K562 (cell line): ENCODE results near the gene OPN1MW3. TPM values are rescaled to one million over a fixed set of nuclear protein-coding genes. Genes with fewer than 3 reads are reported as not detected.
A peak's percentile ranks its signal among the peaks of the same experiment; 100 is the strongest.

Experiments
- ATAC-seq: fragments of 200-7000 bp; cut with Tn5 transposase; 3 replicates; pipeline ENCODE4 v1.9.1; 2020; ENCODE audit warnings: moderate library complexity
- BruUV-seq: library from RNA; stranded (reverse); fragments of 400-500 nt; replicated peaks from 2 replicates; lab custom pipeline; 2021; lab: Mats Ljungman, UMichigan
- CTCF ChIA-PET: fragments of 300-600 bp; formaldehyde crosslinking; extraction: SDS; loops from one replicate; lab custom pipeline; 2021; ENCODE audit warnings: low intra/inter-chr PET ratio; lab: Yijun Ruan, JAX
- POLR2A ChIA-PET: fragments of 300-600, 350-650 bp; sonication (Branson Sonifier 250); formaldehyde crosslinking; extraction: SDS; loops from one replicate; lab custom pipeline; 2021; ENCODE audit warnings: antibody characterized with exemption, inconsistent platforms; lab: Yijun Ruan, JAX
- DNase-seq, 4 experiments: peaks; one replicate each; pipeline versions ENCODE4 v3.0.0 to v3.0.0-alpha.2; 2011 to 2018; ENCODE audit warnings: low spot score in 3 of 4, mixed read lengths in 3 of 4; ENCODE audit errors: extremely low read depth in 1 of 4
- FAIRE-seq: peaks from 2 replicates; lab custom pipeline; 2011; peaks lifted over from hg19 to GRCh38; lab: Jason Lieb, UNC
- H2AFZ ChIP-seq: 2 replicates; pipeline ENCODE4 v1.6.0; 2011; ENCODE audit warnings: low read depth, low read length, control low read depth, inconsistent platforms
- H3K27ac ChIP-seq: fragments of 200-600 bp; 3 replicates; pipeline ENCODE4 v1.8.0; 2011; ENCODE audit warnings: low read depth, mild to moderate bottlenecking, control low read depth, inconsistent platforms, low read length, moderate library complexity, mixed read lengths; ENCODE audit errors: extremely low read depth
- H3K27me3 ChIP-seq, 2 experiments: fragments of 300-600 bp in 1 of 2; 2 replicates in 1 of 2; 3 replicates in 1 of 2; pipeline versions ENCODE4 v1.6.0 to v1.8.0; 2011; ENCODE audit warnings: inconsistent platforms in 2 of 2, low read length in 2 of 2, mild to moderate bottlenecking in 1 of 2, mixed read lengths in 1 of 2, moderate library complexity in 1 of 2; ENCODE audit not compliant: control insufficient read depth in 2 of 2, insufficient read depth in 2 of 2
- H3K36me3 ChIP-seq: fragments of 300-600 bp; 3 replicates; pipeline ENCODE4 v1.8.0; 2011; ENCODE audit warnings: mild to moderate bottlenecking, low read length, inconsistent platforms; ENCODE audit not compliant: control insufficient read depth, insufficient read depth
- H3K4me1 ChIP-seq, 2 experiments: fragments of 200-600 bp in 1 of 2; replicated peaks in 1 of 2; 2 replicates in 1 of 2; 3 replicates in 1 of 2; pipeline versions ENCODE4 v1.5.1 to v1.8.0; 2011; ENCODE audit warnings: inconsistent platforms in 2 of 2, low read length in 2 of 2, mild to moderate bottlenecking in 1 of 2, mixed read lengths in 1 of 2, moderate library complexity in 1 of 2; ENCODE audit not compliant: control insufficient read depth in 2 of 2, insufficient read depth in 2 of 2
- H3K4me2 ChIP-seq: 2 replicates; pipeline ENCODE4 v1.6.1; 2011; ENCODE audit warnings: low read length, control low read depth, inconsistent platforms, mixed read lengths; ENCODE audit not compliant: insufficient read depth
- H3K4me3 ChIP-seq: fragments of 200-600 bp; sonication (generic), shearing (Covaris generic); 2 replicates; pipeline ENCODE4 v1.5.1; 2016; ENCODE audit warnings: control low read depth, inconsistent platforms
- H3K79me2 ChIP-seq: fragments of 200-600 bp; 3 replicates; pipeline ENCODE4 v1.8.0; 2011; ENCODE audit warnings: low read length, inconsistent platforms; ENCODE audit not compliant: control insufficient read depth, insufficient read depth
- H3K9ac ChIP-seq, 2 experiments: 2 replicates each; pipeline versions ENCODE4 v1.6.0 to v1.6.1; 2011; ENCODE audit warnings: low read depth in 2 of 2, low read length in 2 of 2, control low read depth in 1 of 2, inconsistent platforms in 1 of 2, mild to moderate bottlenecking in 1 of 2, mixed read lengths in 1 of 2; ENCODE audit not compliant: insufficient read depth in 1 of 2
- H3K9me1 ChIP-seq: one replicate; pipeline ENCODE4 v1.6.0; 2011; ENCODE audit warnings: inconsistent platforms, mild to moderate bottlenecking, low read length, moderate library complexity; ENCODE audit not compliant: control insufficient read depth, insufficient read depth
- H3K9me3 ChIP-seq: replicated peaks from 2 replicates; pipeline ENCODE4 v1.5.1; 2011; ENCODE audit warnings: low read depth, low read length, inconsistent platforms; ENCODE audit not compliant: control insufficient read depth, insufficient read depth
- H4K20me1 ChIP-seq: replicated peaks from 2 replicates; pipeline ENCODE4 v1.6.1; 2011; ENCODE audit warnings: low read length, inconsistent platforms, mixed read lengths; ENCODE audit not compliant: control insufficient read depth, insufficient read depth
- CREB1 ChIP-seq, 2 experiments: sonication (generic) in 1 of 2; formaldehyde crosslinking in 1 of 2; IDR thresholded peaks; 2 replicates each; pipeline versions ENCODE4 v1.6.1 to v1.8.0; 2012 to 2022; ENCODE audit warnings: inconsistent platforms in 1 of 2, mild to moderate bottlenecking in 1 of 2, missing genetic modification reagents in 1 of 2, moderate library complexity in 1 of 2
- FOXJ2 ChIP-seq: fragments of 200-800 bp; sonication (Bioruptor generic); IDR thresholded peaks from 2 replicates; pipeline ENCODE4 v1.6.1; 2016; ENCODE audit warnings: missing genetic modification characterization, missing compliant biosample characterization
- HSF4 ChIP-seq: fragments of 250-450 bp; sonication (Bioruptor Pico); IDR thresholded peaks from 2 replicates; pipeline ENCODE4 v2.1.2; 2022; ENCODE audit warnings: mild to moderate bottlenecking, moderate library complexity, borderline replicate concordance
- TCF7 ChIP-seq: sonication (generic); IDR thresholded peaks from 2 replicates; pipeline ENCODE4 v1.6.1; 2016; ENCODE audit warnings: antibody characterized with exemption, borderline replicate concordance
- YY1 ChIP-seq, 3 experiments: IDR thresholded peaks; 2 replicates each; pipeline ENCODE4 v1.6.1; 2011; ENCODE audit warnings: low read length in 2 of 3, mild to moderate bottlenecking in 2 of 3, moderate library complexity in 2 of 3, borderline replicate concordance in 1 of 3, control low read depth in 1 of 3, low read depth in 1 of 3; ENCODE audit not compliant: insufficient read depth in 3 of 3, insufficient replicate concordance in 2 of 3, control insufficient read depth in 1 of 3, insufficient read length in 1 of 3; ENCODE audit errors: extremely low read depth in 1 of 3
- ZFP36 ChIP-seq: fragments of 150-350 bp; IDR thresholded peaks from 2 replicates; pipeline ENCODE4 v1.6.1; 2018; ENCODE audit warnings: low read length, low read depth; ENCODE audit not compliant: partially characterized antibody
- WGBS: fragments of 100-300 bp; shearing (Covaris generic); methylation state at CpG from one replicate; pipeline ENCODE4 v1.1.6; 2016; ENCODE audit warnings: low coverage, mixed read lengths; ENCODE audit not compliant: insufficient coverage; ENCODE audit errors: missing lambda C conversion rate; 5-methylcytosine and 5-hydroxymethylcytosine counted together
- in situ Hi-C: fragments of 300-500 bp; cut with MboI; formaldehyde crosslinking; loops from 4 replicates; pipeline ENCODE4 v1.15.0; 2018; ENCODE audit warnings: inconsistent platforms, mixed read lengths
- intact Hi-C: fragments of 100-400 bp; cut with micrococcal nuclease; formaldehyde crosslinking; loops from 2 replicates; pipeline ENCODE4 v1.14.2; 2022
- polyA plus RNA-seq, 8 experiments: library from polyadenylated mRNA; depleted of rRNA in 4 of 8; stranded (reverse) in 5 of 8; unstranded in 3 of 8; fragments of >200 nt; fragmentation: Nextera tagmentation in 2 of 8; fragmentation: Illumina TruSeq in 1 of 8; extraction: Ambion mirVana in 2 of 8; extraction: Trizol in 1 of 8; gene quantifications; 2 replicates each; pipeline versions ENCODE4 v1.2.1 to v1.2.3, GENCODE V29; 2011 to 2014; ENCODE audit warnings: inconsistent platforms in 1 of 8, missing spikeins in 1 of 8
- total RNA-seq, 7 experiments: library from RNA; depleted of rRNA in 6 of 7; stranded (reverse); fragments of >200 nt in 6 of 7; fragmentation: Illumina TruSeq in 2 of 7; extraction: Trizol in 2 of 7; gene quantifications; 2 replicates each; pipeline versions ENCODE4 v1.2.1 to v1.2.3, GENCODE V29; 2011 to 2021; ENCODE audit warnings: low replicate concordance in 1 of 7
- TF ChIP-seq, protein P1 (sequence below): fragments of 450-650 bp; IDR thresholded peaks from 2 replicates; pipeline ENCODE4 v1.6.1; 2016; ENCODE audit warnings: mild to moderate bottlenecking, moderate library complexity

The OPN1MW3 gene
- total and polyA plus RNA-seq, 9 of the 15 experiments (the other 6 are each of a cell fraction or from before 2014, with no cell fraction given): not detected

DNA sequence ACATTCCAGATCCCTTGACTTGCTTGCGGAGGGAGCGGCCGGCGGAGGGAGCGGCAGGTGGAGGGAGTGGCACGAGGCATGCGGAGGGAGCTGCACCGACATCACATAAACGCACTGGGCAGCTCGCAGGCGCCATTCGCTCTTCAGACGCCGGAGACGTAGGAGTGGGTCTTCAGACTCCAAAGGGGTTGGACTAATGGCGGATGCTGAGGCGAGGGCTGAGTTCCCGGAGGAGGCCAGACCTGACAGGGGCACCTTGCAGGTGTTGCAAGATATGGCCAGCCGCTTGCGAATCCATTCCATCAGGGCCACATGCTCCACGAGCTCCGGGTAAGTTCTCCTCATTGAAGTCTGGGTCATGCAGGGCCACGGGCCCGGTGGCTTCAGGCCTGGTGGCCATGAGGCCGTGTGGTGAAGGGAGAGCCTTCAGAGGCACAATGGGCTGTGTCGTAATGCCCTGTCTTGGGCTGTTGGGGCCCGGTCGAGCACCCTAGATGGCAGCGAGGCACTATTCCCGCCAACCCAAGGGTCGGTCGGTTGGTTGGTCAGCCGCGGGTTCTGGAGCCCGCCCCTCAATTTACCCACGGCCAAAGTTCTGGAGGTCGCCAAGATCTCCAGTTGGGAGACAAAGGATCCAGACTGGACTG is 38.4 kb downstream of the OPN1MW3 start, which contains the start of gene TKTL1:
Gene TKTL1, plus strand, starts transcription at position 132 of the 647 bp plus-strand sequence. Its CDS starts 65 bp downstream, at position 197.
- Histone ChIP-seq H4K20me1 (no peaks in the 10 kb centered on the region), H3K4me2 (no peak within 1 kb of the TSS), H3K27me3 (no peaks in the 10 kb centered on the region), H3K27ac (no peak within 1 kb of the TSS), H3K4me1 (peaks cover 0 to 9% of the 10 kb centered on the region in 2 experiments; a peak in 1 of 5 replicates), H3K9me1 (no peaks in the 10 kb centered on the region), H3K4me3 (no peak within 1 kb of the TSS), H3K79me2 (no peaks in the 10 kb centered on the region), H3K9me3 (no peaks in the 10 kb centered on the region), H3K36me3 (no peaks in the 10 kb centered on the region), H3K9ac (no peak within 1 kb of the TSS), H2AFZ (no peak within 1 kb of the TSS)
- ATAC-seq: no peak
- WGBS: 83% methylated on average over 27 of the region's 37 CpGs
- CTCF ChIA-PET: no interaction called here
- in situ Hi-C loops (no loop called here), intact Hi-C loops (no loop called here)
- DNase-seq: no peak
- no peak for FAIRE-seq
- BruUV-seq: no TSS peak
- POLR2A ChIA-PET: interaction anchor here (1.0 kb wide), 1 partner anchor 269 kb away, joined by 4 read pairs; no protein-coding TSS in a partner anchor
- no peak for TF ChIP-seq CREB1 (IDR thresholded peaks at IDR 0.05)
- no peak for TF ChIP-seq CREB1 (CRISPR knock-in tag; IDR thresholded peaks at IDR 0.05)
- peak; percentile 72 for TF ChIP-seq ZFP36
- no peak for TF ChIP-seq FOXJ2
- no peak for TF ChIP-seq TCF7
- TF ChIP-seq, protein P1, sequence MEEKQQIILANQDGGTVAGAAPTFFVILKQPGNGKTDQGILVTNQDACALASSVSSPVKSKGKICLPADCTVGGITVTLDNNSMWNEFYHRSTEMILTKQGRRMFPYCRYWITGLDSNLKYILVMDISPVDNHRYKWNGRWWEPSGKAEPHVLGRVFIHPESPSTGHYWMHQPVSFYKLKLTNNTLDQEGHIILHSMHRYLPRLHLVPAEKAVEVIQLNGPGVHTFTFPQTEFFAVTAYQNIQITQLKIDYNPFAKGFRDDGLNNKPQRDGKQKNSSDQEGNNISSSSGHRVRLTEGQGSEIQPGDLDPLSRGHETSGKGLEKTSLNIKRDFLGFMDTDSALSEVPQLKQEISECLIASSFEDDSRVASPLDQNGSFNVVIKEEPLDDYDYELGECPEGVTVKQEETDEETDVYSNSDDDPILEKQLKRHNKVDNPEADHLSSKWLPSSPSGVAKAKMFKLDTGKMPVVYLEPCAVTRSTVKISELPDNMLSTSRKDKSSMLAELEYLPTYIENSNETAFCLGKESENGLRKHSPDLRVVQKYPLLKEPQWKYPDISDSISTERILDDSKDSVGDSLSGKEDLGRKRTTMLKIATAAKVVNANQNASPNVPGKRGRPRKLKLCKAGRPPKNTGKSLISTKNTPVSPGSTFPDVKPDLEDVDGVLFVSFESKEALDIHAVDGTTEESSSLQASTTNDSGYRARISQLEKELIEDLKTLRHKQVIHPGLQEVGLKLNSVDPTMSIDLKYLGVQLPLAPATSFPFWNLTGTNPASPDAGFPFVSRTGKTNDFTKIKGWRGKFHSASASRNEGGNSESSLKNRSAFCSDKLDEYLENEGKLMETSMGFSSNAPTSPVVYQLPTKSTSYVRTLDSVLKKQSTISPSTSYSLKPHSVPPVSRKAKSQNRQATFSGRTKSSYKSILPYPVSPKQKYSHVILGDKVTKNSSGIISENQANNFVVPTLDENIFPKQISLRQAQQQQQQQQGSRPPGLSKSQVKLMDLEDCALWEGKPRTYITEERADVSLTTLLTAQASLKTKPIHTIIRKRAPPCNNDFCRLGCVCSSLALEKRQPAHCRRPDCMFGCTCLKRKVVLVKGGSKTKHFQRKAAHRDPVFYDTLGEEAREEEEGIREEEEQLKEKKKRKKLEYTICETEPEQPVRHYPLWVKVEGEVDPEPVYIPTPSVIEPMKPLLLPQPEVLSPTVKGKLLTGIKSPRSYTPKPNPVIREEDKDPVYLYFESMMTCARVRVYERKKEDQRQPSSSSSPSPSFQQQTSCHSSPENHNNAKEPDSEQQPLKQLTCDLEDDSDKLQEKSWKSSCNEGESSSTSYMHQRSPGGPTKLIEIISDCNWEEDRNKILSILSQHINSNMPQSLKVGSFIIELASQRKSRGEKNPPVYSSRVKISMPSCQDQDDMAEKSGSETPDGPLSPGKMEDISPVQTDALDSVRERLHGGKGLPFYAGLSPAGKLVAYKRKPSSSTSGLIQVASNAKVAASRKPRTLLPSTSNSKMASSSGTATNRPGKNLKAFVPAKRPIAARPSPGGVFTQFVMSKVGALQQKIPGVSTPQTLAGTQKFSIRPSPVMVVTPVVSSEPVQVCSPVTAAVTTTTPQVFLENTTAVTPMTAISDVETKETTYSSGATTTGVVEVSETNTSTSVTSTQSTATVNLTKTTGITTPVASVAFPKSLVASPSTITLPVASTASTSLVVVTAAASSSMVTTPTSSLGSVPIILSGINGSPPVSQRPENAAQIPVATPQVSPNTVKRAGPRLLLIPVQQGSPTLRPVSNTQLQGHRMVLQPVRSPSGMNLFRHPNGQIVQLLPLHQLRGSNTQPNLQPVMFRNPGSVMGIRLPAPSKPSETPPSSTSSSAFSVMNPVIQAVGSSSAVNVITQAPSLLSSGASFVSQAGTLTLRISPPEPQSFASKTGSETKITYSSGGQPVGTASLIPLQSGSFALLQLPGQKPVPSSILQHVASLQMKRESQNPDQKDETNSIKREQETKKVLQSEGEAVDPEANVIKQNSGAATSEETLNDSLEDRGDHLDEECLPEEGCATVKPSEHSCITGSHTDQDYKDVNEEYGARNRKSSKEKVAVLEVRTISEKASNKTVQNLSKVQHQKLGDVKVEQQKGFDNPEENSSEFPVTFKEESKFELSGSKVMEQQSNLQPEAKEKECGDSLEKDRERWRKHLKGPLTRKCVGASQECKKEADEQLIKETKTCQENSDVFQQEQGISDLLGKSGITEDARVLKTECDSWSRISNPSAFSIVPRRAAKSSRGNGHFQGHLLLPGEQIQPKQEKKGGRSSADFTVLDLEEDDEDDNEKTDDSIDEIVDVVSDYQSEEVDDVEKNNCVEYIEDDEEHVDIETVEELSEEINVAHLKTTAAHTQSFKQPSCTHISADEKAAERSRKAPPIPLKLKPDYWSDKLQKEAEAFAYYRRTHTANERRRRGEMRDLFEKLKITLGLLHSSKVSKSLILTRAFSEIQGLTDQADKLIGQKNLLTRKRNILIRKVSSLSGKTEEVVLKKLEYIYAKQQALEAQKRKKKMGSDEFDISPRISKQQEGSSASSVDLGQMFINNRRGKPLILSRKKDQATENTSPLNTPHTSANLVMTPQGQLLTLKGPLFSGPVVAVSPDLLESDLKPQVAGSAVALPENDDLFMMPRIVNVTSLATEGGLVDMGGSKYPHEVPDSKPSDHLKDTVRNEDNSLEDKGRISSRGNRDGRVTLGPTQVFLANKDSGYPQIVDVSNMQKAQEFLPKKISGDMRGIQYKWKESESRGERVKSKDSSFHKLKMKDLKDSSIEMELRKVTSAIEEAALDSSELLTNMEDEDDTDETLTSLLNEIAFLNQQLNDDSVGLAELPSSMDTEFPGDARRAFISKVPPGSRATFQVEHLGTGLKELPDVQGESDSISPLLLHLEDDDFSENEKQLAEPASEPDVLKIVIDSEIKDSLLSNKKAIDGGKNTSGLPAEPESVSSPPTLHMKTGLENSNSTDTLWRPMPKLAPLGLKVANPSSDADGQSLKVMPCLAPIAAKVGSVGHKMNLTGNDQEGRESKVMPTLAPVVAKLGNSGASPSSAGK: no peak
- peak in 1 of 3 experiments; percentile 24 for TF ChIP-seq YY1 (IDR thresholded peaks at IDR 0.05; ENCODE audit: borderline replicate concordance in 1 of 3, control insufficient read depth in 1 of 3, extremely low read depth in 1 of 3, insufficient read depth in 3 of 3, insufficient read length in 1 of 3, insufficient replicate concordance in 2 of 3, low read depth in 1 of 3, low read length in 2 of 3)
- TF ChIP-seq HSF4 (CRISPR knock-in tag): no peak
